Thoracic aorta (tissue), 2 donors: ENCODE data around the gene KCNC3. TPM values are rescaled to one million over a fixed set of nuclear protein-coding genes. Genes with fewer than 3 reads are reported as not detected.

Source experiments
- ATAC-seq: fragments of 150-250 bp; one replicate; pipeline ENCODE4 v1.8.0; 2017; ENCODE audit warnings: low read depth; ENCODE audit not compliant: insufficient number of reproducible peaks, low FRiP score
- DNase-seq: peaks from one replicate; pipeline ENCODE4 v3.0.0-alpha.2; 2020; ENCODE audit warnings: low spot score
- H3K27ac ChIP-seq, 2 donors: fragments of 200-600 bp; sonication (generic); 1 replicate in 1 of 2; 2 replicates in 1 of 2; pipeline ENCODE4 v1.5.1; 2016; ENCODE audit warnings: mild to moderate bottlenecking in 2 of 2, moderate library complexity in 2 of 2
- H3K27me3 ChIP-seq: fragments of 200-600 bp; sonication (generic); replicated peaks from 2 replicates; pipeline ENCODE4 v1.6.0; 2016; ENCODE audit warnings: mild to moderate bottlenecking; ENCODE audit not compliant: insufficient read depth
- H3K36me3 ChIP-seq: fragments of 200-600 bp; sonication (generic); one replicate; pipeline ENCODE4 v1.5.1; 2016
- H3K4me1 ChIP-seq, 2 donors: fragments of 200-600 bp; sonication (generic); 1 replicate in 1 of 2; 2 replicates in 1 of 2; pipeline versions ENCODE4 v1.5.1 to v1.6.0; 2016; ENCODE audit warnings: low read depth in 2 of 2, mild to moderate bottlenecking in 1 of 2; ENCODE audit not compliant: control insufficient read depth in 1 of 2
- H3K4me3 ChIP-seq: fragments of 200-600 bp; sonication (generic); 2 replicates; pipeline ENCODE4 v1.5.1; 2016; ENCODE audit warnings: mild to moderate bottlenecking
- H3K9me3 ChIP-seq: fragments of 200-600 bp; sonication (generic); 2 replicates; pipeline ENCODE4 v1.5.1; 2016
- CTCF ChIP-seq: fragments of 200-600 bp; sonication (generic); IDR thresholded peaks from one replicate; pipeline ENCODE4 v1.5.1; 2019; ENCODE audit warnings: antibody characterized with exemption
- total RNA-seq, 2 donors: library from RNA; depleted of rRNA; stranded (reverse); fragments of >200 nt; gene quantifications; one replicate each; pipeline versions ENCODE4 v1.1.0 to v1.2.3, GENCODE V29; 2016

The KCNC3 gene
- total RNA-seq, 2 donors from 2014 or later, result 1.3 to 4.2 TPM

GRCh38 chr19:50312967-50313811 is 16.0 kb downstream of the KCNC3 start:
- no peak for TF ChIP-seq CTCF
- ATAC-seq, result no peak
- H3K4me3 ChIP-seq, result no peak overlapping the region

GRCh38 chr19:50311723-50312635 is 17.2 kb downstream of the KCNC3 start:
- no peaks in the 10 kb centered on the region for H3K4me1 ChIP-seq
- H3K27me3 ChIP-seq, result peaks cover 14% of the 10 kb centered on the region
- H3K9me3 ChIP-seq, result no peaks in the 10 kb centered on the region
- no peak overlapping the region for H3K4me3 ChIP-seq
- DNase-seq (no peak), ATAC-seq (no peak)
- no peak for TF ChIP-seq CTCF
- no peak overlapping the region for H3K27ac ChIP-seq
- H3K36me3 ChIP-seq, result no peaks in the 10 kb centered on the region

More at GRCh38 chr19:50312967-50313811, 16.0 kb downstream of the KCNC3 start:
- H3K27me3 ChIP-seq, result peaks cover 14% of the 10 kb centered on the region
- H3K36me3 ChIP-seq, result no peaks in the 10 kb centered on the region
- no peak for DNase-seq
- no peaks in the 10 kb centered on the region for H3K9me3 ChIP-seq
- H3K4me1 ChIP-seq, result no peaks in the 10 kb centered on the region
- no peak overlapping the region for H3K27ac ChIP-seq

- no peak for TF ChIP-seq CTCF
- ATAC-seq, result no peak
- no peaks in the 10 kb centered on the region for H3K36me3 ChIP-seq
- peaks cover 14% of the 10 kb centered on the region for H3K27me3 ChIP-seq
- no peak overlapping the region for H3K27ac ChIP-seq
- H3K9me3 ChIP-seq, result no peaks in the 10 kb centered on the region
- no peaks in the 10 kb centered on the region for H3K4me1 ChIP-seq
- no peak overlapping the region for H3K4me3 ChIP-seq
- DNase-seq, result no peak
Measured at GRCh38 chr19:50310759-50311465, 18.3 kb downstream of the KCNC3 start.

DNA sequence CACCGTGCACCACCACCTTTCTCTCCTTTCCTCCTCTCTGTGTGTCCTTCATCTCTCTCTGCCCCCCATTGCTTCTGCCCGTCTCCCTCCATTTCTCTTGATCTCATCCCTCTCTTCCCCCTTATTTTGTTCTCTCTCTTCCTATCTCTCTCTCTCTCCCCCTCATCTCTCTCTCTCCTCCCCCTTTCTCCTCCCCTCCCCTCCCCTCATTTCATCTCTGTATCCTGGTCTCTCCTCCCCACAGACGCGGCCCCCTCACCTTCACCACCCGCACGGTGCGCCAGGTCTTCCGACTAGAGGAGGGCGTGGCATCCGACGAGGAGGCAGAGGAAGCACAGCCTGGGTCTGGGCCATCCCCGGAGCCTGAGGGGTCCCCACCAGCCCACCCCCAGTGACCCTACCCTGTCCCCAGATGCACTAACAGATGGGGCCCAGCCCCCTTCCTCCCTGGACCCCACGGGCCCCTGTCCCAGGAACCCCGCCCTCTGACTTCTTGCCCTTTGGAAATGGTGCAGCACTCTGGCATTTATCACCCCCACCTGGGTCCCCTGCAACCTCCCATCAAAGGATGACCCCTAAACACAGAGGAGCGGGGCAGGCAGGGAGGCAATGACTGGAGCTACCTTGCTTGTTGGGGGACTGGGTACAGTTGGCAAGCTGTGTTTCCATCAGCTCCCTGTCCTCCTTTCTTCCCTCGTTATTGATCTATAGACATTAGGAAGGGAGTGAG is 19.6 kb downstream of the KCNC3 start:
- no peak for TF ChIP-seq CTCF
- H3K4me1 ChIP-seq, result no peaks in the 10 kb centered on the region
- H3K27ac ChIP-seq, result no peak overlapping the region
- no peak overlapping the region for H3K4me3 ChIP-seq
- H3K9me3 ChIP-seq, result no peaks in the 10 kb centered on the region
- H3K36me3 ChIP-seq, result no peaks in the 10 kb centered on the region
- ATAC-seq, result no peak
- H3K27me3 ChIP-seq, result peaks cover 9% of the 10 kb centered on the region
- DNase-seq, result no peak
